DND-41 (cell line): ENCODE measurements around the gene ERBB2.

Experiments used
- ATAC-seq: fragments of 200-7000 bp; cut with Tn5 transposase; 3 replicates; pipeline ENCODE4 v1.9.1; 2021; ENCODE audit warnings: low read depth; ENCODE audit not compliant: insufficient read depth
- DNase-seq: peaks from one replicate; pipeline ENCODE4 v3.0.0-alpha.2; 2020
- H2AFZ ChIP-seq: 2 replicates; pipeline ENCODE4 v1.6.0; 2012; ENCODE audit warnings: low read depth, low read length
- H3K27ac ChIP-seq: 2 replicates; pipeline ENCODE4 v1.5.1; 2012; ENCODE audit warnings: low read length, inconsistent platforms
- H3K27me3 ChIP-seq: fragments of 200-600 bp; sonication (generic); 2 replicates; pipeline ENCODE4 v1.6.0; 2012; ENCODE audit warnings: low read length, mild to moderate bottlenecking, inconsistent platforms; ENCODE audit not compliant: insufficient read depth, poor library complexity
- H3K36me3 ChIP-seq: 2 replicates; pipeline ENCODE4 v1.5.1; 2012; ENCODE audit warnings: low read length, inconsistent platforms; ENCODE audit not compliant: insufficient read depth
- H3K4me1 ChIP-seq: 2 replicates; pipeline ENCODE4 v1.5.1; 2012; ENCODE audit warnings: mild to moderate bottlenecking, low read length; ENCODE audit not compliant: insufficient read depth
- H3K4me2 ChIP-seq: 2 replicates; pipeline ENCODE4 v1.6.0; 2012; ENCODE audit warnings: mild to moderate bottlenecking, moderate library complexity, low read length, inconsistent platforms; ENCODE audit not compliant: insufficient read depth
- H3K4me3 ChIP-seq, 2 experiments: fragments of 200-600 bp in 1 of 2; shearing (Covaris generic) in 1 of 2; 2 replicates each; pipeline ENCODE4 v1.5.1; 2012 to 2016; ENCODE audit warnings: inconsistent platforms in 2 of 2, low read length in 2 of 2, mild to moderate bottlenecking in 2 of 2, low read depth in 1 of 2, moderate library complexity in 1 of 2
- H3K79me2 ChIP-seq: 2 replicates; pipeline ENCODE4 v1.6.0; 2012; ENCODE audit warnings: low read length, inconsistent platforms; ENCODE audit not compliant: insufficient read depth
- H3K9ac ChIP-seq: 2 replicates; pipeline ENCODE4 v1.6.0; 2012; ENCODE audit warnings: low read depth, mild to moderate bottlenecking, inconsistent platforms, low read length, moderate library complexity
- H3K9me3 ChIP-seq: 2 replicates; pipeline ENCODE4 v1.5.1; 2012; ENCODE audit warnings: low read length, moderate library complexity, mild to moderate bottlenecking, inconsistent platforms; ENCODE audit not compliant: insufficient read depth, severe bottlenecking
- H4K20me1 ChIP-seq: 2 replicates; pipeline ENCODE4 v1.6.0; 2012; ENCODE audit warnings: low read length; ENCODE audit not compliant: insufficient read depth
- EZH2 ChIP-seq: IDR thresholded peaks from 3 replicates; pipeline ENCODE4 v1.6.1; 2012; ENCODE audit warnings: borderline replicate concordance, low read depth, mild to moderate bottlenecking, moderate library complexity, low read length, inconsistent platforms; ENCODE audit not compliant: severe bottlenecking
- TF ChIP-seq, protein P1 (sequence below): IDR thresholded peaks from 2 replicates; pipeline ENCODE4 v1.5.1; 2012; ENCODE audit warnings: borderline replicate concordance, low read length, moderate library complexity, mild to moderate bottlenecking; ENCODE audit not compliant: poor library complexity, severe bottlenecking; ENCODE audit errors: extremely low read depth

ERBB2 gene

DNA sequence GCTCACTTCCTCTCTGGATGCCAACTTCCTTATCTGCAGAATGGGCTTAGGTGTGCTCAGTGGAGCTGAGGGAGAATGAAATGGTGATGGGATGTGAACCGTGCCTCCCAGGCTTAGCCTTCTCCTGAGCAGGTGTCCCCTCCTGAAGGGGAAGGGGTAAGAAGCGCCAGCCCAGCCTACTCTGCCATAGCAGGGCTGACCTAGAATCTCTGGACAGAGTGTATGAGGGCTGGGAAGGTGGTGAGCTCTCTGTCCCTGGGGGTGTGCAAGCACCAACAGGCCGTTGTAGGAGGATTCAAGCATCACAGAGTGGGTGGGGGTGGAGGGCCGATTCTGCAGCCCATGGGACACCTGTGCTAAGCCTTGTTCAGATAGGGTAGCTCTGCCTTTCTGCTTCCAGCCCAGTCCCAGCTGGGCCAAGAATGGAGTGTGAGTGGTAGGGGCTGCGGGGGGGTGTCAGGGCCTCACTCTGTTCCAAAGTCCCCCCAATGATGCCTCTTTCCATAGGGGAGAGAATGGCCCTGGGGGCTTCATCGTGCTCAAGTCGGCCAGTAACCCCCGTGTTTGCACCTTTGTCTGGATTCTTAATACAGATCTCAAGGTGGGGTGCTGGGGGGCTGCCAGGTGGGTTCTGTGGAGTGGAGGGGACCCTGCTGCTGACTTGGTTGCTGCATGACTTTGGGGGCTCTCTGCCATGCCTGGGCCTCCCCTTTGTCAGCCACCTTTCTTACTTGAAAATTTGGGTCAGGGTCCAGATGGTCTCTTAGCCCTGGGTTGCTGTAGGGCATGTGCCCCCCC is 37.9 kb upstream of the ERBB2 start:
- no peaks in the 10 kb centered on the region for H3K4me1 ChIP-seq
- no peak overlapping the region for H3K4me2 ChIP-seq
- no peaks in the 10 kb centered on the region for H3K79me2 ChIP-seq
- H3K9ac ChIP-seq, result no peak overlapping the region
- no peaks in the 10 kb centered on the region for H3K9me3 ChIP-seq
- peaks cover 21% of the 10 kb centered on the region for H4K20me1 ChIP-seq
- TF ChIP-seq, protein P1, sequence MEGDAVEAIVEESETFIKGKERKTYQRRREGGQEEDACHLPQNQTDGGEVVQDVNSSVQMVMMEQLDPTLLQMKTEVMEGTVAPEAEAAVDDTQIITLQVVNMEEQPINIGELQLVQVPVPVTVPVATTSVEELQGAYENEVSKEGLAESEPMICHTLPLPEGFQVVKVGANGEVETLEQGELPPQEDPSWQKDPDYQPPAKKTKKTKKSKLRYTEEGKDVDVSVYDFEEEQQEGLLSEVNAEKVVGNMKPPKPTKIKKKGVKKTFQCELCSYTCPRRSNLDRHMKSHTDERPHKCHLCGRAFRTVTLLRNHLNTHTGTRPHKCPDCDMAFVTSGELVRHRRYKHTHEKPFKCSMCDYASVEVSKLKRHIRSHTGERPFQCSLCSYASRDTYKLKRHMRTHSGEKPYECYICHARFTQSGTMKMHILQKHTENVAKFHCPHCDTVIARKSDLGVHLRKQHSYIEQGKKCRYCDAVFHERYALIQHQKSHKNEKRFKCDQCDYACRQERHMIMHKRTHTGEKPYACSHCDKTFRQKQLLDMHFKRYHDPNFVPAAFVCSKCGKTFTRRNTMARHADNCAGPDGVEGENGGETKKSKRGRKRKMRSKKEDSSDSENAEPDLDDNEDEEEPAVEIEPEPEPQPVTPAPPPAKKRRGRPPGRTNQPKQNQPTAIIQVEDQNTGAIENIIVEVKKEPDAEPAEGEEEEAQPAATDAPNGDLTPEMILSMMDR, result no peak
- no peak for TF ChIP-seq EZH2
- H3K27me3 ChIP-seq, result no peaks in the 10 kb centered on the region
- no peak overlapping the region for H2AFZ ChIP-seq
- peaks cover 57% of the 10 kb centered on the region for H3K36me3 ChIP-seq
- no peak for DNase-seq
- no peak overlapping the region for H3K4me3 ChIP-seq
- ATAC-seq, result no peak
- H3K27ac ChIP-seq, result no peak overlapping the region

DNA sequence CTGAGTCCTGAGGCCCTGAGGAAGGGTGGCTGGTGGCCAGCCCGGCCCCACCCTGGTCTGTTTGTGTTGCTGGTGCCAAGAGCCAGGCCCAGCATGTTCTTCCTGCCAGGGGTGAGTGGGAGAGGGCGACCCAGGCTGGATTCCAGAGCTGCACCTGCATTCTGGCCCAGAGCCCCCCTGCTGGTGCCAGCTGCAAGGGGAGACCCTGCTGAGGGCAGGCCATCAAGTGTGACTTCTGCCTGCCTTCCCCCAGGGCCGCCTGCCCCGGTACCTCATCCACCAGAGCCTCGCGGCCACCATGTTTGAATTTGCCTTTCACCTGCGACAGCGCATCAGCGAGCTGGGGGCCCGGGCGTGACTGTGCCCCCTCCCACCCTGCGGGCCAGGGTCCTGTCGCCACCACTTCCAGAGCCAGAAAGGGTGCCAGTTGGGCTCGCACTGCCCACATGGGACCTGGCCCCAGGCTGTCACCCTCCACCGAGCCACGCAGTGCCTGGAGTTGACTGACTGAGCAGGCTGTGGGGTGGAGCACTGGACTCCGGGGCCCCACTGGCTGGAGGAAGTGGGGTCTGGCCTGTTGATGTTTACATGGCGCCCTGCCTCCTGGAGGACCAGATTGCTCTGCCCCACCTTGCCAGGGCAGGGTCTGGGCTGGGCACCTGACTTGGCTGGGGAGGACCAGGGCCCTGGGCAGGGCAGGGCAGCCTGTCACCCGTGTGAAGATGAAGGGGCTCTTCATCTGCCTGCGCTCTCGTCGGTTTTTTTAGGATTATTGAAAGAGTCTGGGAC is 37.1 kb upstream of the ERBB2 start:
- Histone ChIP-seq H3K27ac (no peak overlapping the region), H3K27me3 (no peaks in the 10 kb centered on the region), H3K4me3 (no peak overlapping the region), H3K9ac (no peak overlapping the region), H3K36me3 (peaks cover 52% of the 10 kb centered on the region), H3K9me3 (no peaks in the 10 kb centered on the region), H3K79me2 (no peaks in the 10 kb centered on the region), H3K4me1 (no peaks in the 10 kb centered on the region), H4K20me1 (peaks cover 21% of the 10 kb centered on the region), H3K4me2 (no peak overlapping the region), H2AFZ (no peak overlapping the region)
- TF ChIP-seq, protein P1, result no peak
- no peak for TF ChIP-seq EZH2
- no peak for ATAC-seq
- no peak for DNase-seq

DNA sequence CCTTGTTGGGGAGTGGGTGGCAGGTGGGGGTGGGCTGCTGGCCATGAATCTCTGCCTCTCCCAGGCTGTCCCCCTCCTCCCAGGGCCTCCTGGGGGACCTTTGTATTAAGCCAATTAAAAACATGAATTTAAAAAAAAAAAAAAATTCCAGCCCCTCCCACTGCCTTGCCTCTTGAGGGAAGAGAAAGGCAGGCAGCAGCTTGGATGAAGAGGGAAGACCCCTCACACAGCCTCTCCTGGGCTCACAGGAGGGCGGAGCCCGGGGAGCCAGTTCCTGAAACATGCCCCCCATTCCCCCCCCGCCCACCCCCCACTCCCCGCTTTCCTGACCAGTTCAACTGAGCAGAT is 36.5 kb upstream of the ERBB2 start:
- DNase-seq, result no peak
- Histone ChIP-seq H3K27me3 (no peaks in the 10 kb centered on the region), H2AFZ (no peak overlapping the region), H4K20me1 (peaks cover 21% of the 10 kb centered on the region), H3K4me1 (no peaks in the 10 kb centered on the region), H3K4me3 (no peak overlapping the region), H3K27ac (no peak overlapping the region), H3K36me3 (peaks cover 47% of the 10 kb centered on the region), H3K9ac (no peak overlapping the region), H3K79me2 (no peaks in the 10 kb centered on the region), H3K4me2 (no peak overlapping the region), H3K9me3 (no peaks in the 10 kb centered on the region)
- no peak for ATAC-seq
- no peak for TF ChIP-seq EZH2
- TF ChIP-seq, protein P1, result no peak
